ENCODE measurements around the gene CNGA4. TPM values are rescaled to one million over a fixed set of nuclear protein-coding genes. Genes with fewer than 3 reads are reported as not detected.

The CNGA4 gene
- polyA plus RNA-seq, 6 donors from 2014 or later = 0.26 to 0.32 TPM; not detected in 4

DNA sequence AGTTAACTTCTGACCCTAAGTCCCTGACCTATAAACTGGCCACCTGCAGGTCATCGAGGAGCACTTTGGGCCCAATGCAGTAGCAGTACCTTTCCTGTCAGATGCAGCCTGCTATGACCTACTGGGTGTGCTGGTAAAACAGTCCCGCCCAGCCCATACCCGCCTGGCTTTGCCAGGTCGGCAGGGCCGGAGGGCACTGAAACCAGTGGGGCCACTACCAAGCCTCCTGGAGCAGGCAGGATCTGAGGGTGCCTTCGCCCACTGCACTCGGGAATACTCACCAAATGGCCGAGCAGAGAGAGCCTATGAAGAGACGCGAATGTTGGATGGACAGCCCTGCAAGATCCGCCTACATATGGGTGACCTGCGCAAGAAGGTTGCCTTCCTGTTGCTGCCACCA, 29.1 kb upstream of the CNGA4 start:
- ATAC-seq (ENCODE audit: low read depth in 2 of 2) = no peak
- H3K36me3 Mint-ChIP-seq = peaks cover 5 to 15% of the 10 kb centered on the region in 2 donors

DNA sequence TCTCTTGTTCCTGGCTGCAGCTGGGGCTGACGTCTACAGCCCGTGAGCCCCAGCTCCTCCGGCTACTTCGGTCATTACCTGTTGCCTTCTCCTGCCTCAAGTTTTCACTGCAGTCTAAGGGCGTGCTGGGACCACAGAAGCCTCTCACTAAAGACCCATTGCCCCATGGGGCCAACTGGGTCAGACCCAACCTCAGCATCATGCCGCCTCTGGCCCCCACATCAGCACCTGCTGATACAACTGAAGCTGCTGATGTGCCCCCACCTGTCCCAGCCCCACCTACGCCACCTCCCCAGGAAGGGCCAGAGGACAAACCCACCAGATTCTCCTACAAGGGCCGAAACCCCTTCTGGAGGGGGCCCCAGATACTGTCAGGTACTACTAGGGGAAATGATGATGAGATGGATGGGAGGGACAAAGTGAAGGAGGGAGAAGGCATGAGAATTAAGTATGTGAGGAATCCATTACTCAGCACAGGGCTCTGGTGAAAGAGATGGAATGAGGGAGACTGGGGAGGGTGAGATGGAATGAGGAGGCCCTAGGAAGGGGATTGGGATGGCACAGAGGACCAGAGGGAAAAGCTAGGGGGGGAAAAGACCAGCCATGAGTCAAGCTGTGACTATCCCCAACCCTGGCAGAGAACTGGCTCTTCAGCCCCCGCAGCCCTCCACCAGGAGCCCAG, 28.5 kb upstream of the CNGA4 start:
- no peak for DNase-seq
- Mint-ChIP-seq H3K4me1 (no peaks in the 10 kb centered on the region), H3K36me3 (peaks cover 8 to 18% of the 10 kb centered on the region in 2 donors), H3K27ac (no peak overlapping the region), H3K27me3 (no peaks in the 10 kb centered on the region), H3K4me3 (no peak overlapping the region), H3K9me3 (no peaks in the 10 kb centered on the region)
- ATAC-seq (ENCODE audit: low read depth in 2 of 2) = no peak

More for the DNA sequence above, 29.1 kb upstream of the CNGA4 start:
- Mint-ChIP-seq H3K4me1 (no peaks in the 10 kb centered on the region), H3K27ac (no peak overlapping the region), H3K4me3 (no peak overlapping the region), H3K27me3 (no peaks in the 10 kb centered on the region), H3K9me3 (no peaks in the 10 kb centered on the region)
- no peak for DNase-seq

- no peaks in the 10 kb centered on the region for H3K9me3 Mint-ChIP-seq
- no peaks in the 10 kb centered on the region for H3K27me3 Mint-ChIP-seq
- H3K4me1 Mint-ChIP-seq = peaks cover 0 to 4% (median 0%) of the 10 kb centered on the region in 3 donors
- ATAC-seq (ENCODE audit: low read depth in 2 of 2) (no peak), DNase-seq (no peak)
- H3K27ac Mint-ChIP-seq = no peak overlapping the region
- peaks cover 28 to 30% of the 10 kb centered on the region in 2 donors for H3K36me3 Mint-ChIP-seq
- no peak overlapping the region for H3K4me3 Mint-ChIP-seq
Measured at GRCh38 chr11:6214530-6214929, 24.4 kb upstream of the CNGA4 start.

DNA sequence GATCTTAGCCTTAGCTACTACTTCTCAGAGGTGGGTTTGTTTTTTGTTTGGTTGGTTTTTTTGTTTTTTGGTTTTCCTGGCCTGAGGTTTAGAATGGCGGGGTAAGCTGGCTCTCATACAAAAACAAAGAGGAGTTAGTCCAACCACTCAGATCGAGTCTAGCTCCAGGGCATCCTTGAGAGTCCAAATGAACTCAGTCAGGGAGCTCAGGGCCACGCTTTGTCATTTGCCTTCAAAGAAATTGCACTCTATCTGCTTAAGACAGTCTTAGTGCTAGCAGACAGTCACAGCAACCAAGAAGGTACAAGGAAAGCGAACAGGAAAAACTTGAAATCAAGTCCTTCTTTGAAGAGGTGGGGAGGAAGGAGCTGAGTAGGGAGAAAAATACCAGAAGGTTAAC, 22.4 kb upstream of the CNGA4 start:
- Mint-ChIP-seq H3K27ac (peak overlapping the region in 1 of 6 donors; percentile 19), H3K36me3 (peaks cover 33 to 37% of the 10 kb centered on the region in 2 donors)

DNA sequence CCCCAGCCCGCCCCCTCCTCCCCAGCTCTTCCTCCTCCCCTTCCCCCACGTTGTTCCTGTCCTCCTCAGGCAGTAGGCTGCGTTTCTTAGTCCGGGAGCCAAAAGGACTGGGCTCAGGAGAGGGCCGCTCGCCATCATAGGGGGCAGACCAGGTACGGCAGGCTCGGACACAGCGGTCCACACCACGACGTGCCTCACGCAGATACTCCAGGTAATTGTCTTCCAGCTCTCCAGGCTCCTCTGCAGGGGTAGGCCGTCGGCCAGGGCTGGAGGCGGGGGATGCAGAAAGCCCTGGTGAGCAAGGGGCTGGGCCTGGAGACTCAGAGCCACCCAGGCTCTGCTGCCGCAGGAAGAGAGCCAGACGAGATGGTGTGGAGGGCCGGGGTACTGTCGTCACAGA, 21.2 kb upstream of the CNGA4 start:
- no peak overlapping the region for H3K4me3 Mint-ChIP-seq
- ATAC-seq (ENCODE audit: low read depth in 2 of 2) (no peak), DNase-seq (no peak)
- H3K9me3 Mint-ChIP-seq = no peaks in the 10 kb centered on the region
- no peak overlapping the region for H3K27ac Mint-ChIP-seq
- peaks cover 0 to 8% (median 4%) of the 10 kb centered on the region in 3 donors for H3K4me1 Mint-ChIP-seq
- peaks cover 41 to 45% of the 10 kb centered on the region in 2 donors for H3K36me3 Mint-ChIP-seq
- H3K27me3 Mint-ChIP-seq = no peaks in the 10 kb centered on the region

More for the DNA sequence above, 22.4 kb upstream of the CNGA4 start:
- H3K27me3 Mint-ChIP-seq = no peaks in the 10 kb centered on the region
- DNase-seq (no peak), ATAC-seq (ENCODE audit: low read depth in 2 of 2) (no peak)
- H3K4me3 Mint-ChIP-seq = no peak overlapping the region
- H3K4me1 Mint-ChIP-seq = peaks cover 0 to 8% (median under 1%) of the 10 kb centered on the region in 3 donors
- H3K9me3 Mint-ChIP-seq = no peaks in the 10 kb centered on the region

DNA sequence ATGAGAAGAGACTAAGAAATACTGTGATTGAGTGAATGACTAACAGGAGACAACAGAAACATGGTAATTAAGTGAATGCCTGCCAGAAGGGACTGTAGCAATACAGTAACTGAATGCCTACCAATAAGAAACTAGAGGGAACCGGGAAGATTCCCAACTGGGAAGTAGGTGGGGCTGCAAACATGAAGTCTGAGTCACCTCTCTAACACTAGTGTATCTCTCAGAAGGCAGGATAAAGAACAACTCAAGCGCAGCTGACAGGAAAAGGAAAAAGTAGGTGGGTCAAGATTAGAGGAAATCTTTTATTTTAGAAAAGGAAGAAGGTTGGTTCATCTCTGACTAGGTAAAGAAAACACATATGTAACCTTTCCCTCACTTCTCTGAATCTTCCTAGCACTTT, 19.5 kb upstream of the CNGA4 start:
- Mint-ChIP-seq H3K9me3 (no peaks in the 10 kb centered on the region), H3K4me1 (peaks cover 0 to 8% (median 4%) of the 10 kb centered on the region in 3 donors), H3K27ac (no peak overlapping the region), H3K27me3 (no peaks in the 10 kb centered on the region), H3K4me3 (no peak overlapping the region), H3K36me3 (peaks cover 41 to 46% of the 10 kb centered on the region in 2 donors)
- no peak for DNase-seq
- no peak for ATAC-seq (ENCODE audit: low read depth in 2 of 2)

GRCh38 chr11:6223854-6224253, 15.0 kb upstream of the CNGA4 start:
- no peaks in the 10 kb centered on the region for H3K27me3 Mint-ChIP-seq
- H3K4me1 Mint-ChIP-seq = peaks cover 10 to 38% (median 34%) of the 10 kb centered on the region in 3 donors
- H3K36me3 Mint-ChIP-seq = peaks cover 19 to 30% of the 10 kb centered on the region in 2 donors
- no peaks in the 10 kb centered on the region for H3K9me3 Mint-ChIP-seq
- ATAC-seq (ENCODE audit: low read depth in 2 of 2) (no peak), DNase-seq (no peak)
- H3K27ac Mint-ChIP-seq = peak overlapping the region in 1 of 6 donors; percentile 39
- H3K4me3 Mint-ChIP-seq = no peak overlapping the region

DNA sequence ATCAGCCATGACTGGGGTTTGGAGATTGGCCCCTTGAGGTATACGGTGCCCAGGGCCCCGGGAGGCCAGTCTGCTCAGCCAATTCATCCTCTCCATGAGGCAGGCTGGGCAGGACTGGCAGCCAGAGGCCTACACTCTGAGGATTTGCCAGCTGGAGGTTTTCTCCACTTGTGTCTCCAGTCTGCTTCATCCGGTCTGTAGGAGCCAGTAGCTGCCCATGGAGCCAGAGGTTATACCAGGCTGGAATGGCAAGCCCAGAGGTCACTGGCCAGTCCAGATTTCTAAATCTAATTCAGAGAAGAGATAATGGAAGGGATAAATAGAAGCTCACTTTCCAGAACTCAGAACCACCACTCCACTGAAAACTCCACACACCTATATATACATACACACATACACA, 14.5 kb upstream of the CNGA4 start:
- DNase-seq (no peak), ATAC-seq (ENCODE audit: low read depth in 2 of 2) (no peak)
- Mint-ChIP-seq H3K4me3 (no peak overlapping the region), H3K36me3 (peaks cover 14 to 30% of the 10 kb centered on the region in 2 donors), H3K9me3 (no peaks in the 10 kb centered on the region), H3K27me3 (no peaks in the 10 kb centered on the region), H3K27ac (no peak overlapping the region), H3K4me1 (peaks cover 11 to 39% (median 34%) of the 10 kb centered on the region in 3 donors)

DNA sequence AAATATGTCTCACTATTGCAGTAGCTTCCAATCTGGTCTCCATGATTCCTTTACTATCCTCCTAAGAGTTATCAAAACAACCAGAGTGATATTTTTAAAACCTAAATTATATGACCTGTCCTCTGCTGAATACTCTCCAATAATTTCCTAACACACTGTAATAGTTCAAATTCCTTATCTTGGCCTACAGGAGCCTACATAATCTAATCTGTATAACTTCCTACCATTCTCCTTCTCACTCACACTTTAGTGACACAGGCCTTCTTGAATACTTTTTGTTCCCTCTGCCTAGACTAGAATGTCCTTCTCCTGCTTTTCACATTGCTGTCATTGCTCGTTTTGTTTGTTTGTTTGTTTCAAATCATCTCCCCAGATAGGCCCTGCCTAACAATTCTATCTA, 13.9 kb upstream of the CNGA4 start:
- no peaks in the 10 kb centered on the region for H3K27me3 Mint-ChIP-seq
- no peak overlapping the region for H3K4me3 Mint-ChIP-seq
- peaks cover 17 to 40% (median 34%) of the 10 kb centered on the region in 3 donors for H3K4me1 Mint-ChIP-seq
- DNase-seq (no peak), ATAC-seq (ENCODE audit: low read depth in 2 of 2) (no peak)
- no peaks in the 10 kb centered on the region for H3K9me3 Mint-ChIP-seq
- H3K27ac Mint-ChIP-seq = peak overlapping the region in 1 of 6 donors; percentile 78
- H3K36me3 Mint-ChIP-seq = peaks cover 9 to 30% of the 10 kb centered on the region in 2 donors

DNA sequence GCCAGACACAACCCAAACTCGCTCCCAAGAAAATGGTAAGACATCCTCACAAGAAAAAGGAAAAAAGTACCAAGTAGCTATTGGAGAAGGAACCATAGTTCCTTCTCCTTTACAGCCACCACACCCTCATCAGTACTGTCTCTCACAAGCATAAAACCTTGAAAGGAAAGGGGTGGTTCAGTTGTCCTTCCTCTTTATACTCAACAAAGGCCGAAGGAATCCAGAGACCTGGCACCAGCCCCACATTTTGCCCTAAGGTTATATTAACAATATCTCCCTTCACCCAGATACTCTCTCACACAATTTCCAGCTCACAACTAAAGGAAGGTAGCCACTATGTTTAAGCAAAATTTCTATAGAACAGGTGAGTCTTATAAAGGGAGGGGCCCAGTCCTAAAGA, 13.0 kb upstream of the CNGA4 start:
- DNase-seq (no peak), ATAC-seq (ENCODE audit: low read depth in 2 of 2) (no peak)
- H3K9me3 Mint-ChIP-seq = no peaks in the 10 kb centered on the region
- H3K27ac Mint-ChIP-seq = peak overlapping the region in 3 of 6 donors; percentile 11 to 58 (median 43)
- H3K36me3 Mint-ChIP-seq = peaks cover 4 to 30% of the 10 kb centered on the region in 2 donors
- H3K4me3 Mint-ChIP-seq = no peak overlapping the region
- H3K27me3 Mint-ChIP-seq = no peaks in the 10 kb centered on the region
- H3K4me1 Mint-ChIP-seq = peaks cover 25 to 49% (median 40%) of the 10 kb centered on the region in 3 donors

GRCh38 chr11:6228520-6228919, 10.4 kb upstream of the CNGA4 start:
- H3K27me3 Mint-ChIP-seq = no peaks in the 10 kb centered on the region
- H3K4me1 Mint-ChIP-seq = peaks cover 29 to 53% (median 48%) of the 10 kb centered on the region in 3 donors
- H3K36me3 Mint-ChIP-seq = peaks cover 0 to 13% of the 10 kb centered on the region in 2 donors
- DNase-seq (no peak), ATAC-seq (ENCODE audit: low read depth in 2 of 2) (no peak)
- no peak overlapping the region for H3K4me3 Mint-ChIP-seq
- H3K9me3 Mint-ChIP-seq = no peaks in the 10 kb centered on the region
- H3K27ac Mint-ChIP-seq = no peak overlapping the region

GRCh38 chr11:6229911-6230310, 9.0 kb upstream of the CNGA4 start:
- DNase-seq = no peak
- Mint-ChIP-seq H3K36me3 (peaks cover 0 to 8% of the 10 kb centered on the region in 2 donors), H3K27ac (peak overlapping the region in 1 of 6 donors; percentile 21), H3K27me3 (no peaks in the 10 kb centered on the region), H3K9me3 (no peaks in the 10 kb centered on the region), H3K4me3 (no peak overlapping the region), H3K4me1 (peaks cover 35 to 62% (median 56%) of the 10 kb centered on the region in 3 donors)
- no peak for ATAC-seq (ENCODE audit: low read depth in 2 of 2)

DNA sequence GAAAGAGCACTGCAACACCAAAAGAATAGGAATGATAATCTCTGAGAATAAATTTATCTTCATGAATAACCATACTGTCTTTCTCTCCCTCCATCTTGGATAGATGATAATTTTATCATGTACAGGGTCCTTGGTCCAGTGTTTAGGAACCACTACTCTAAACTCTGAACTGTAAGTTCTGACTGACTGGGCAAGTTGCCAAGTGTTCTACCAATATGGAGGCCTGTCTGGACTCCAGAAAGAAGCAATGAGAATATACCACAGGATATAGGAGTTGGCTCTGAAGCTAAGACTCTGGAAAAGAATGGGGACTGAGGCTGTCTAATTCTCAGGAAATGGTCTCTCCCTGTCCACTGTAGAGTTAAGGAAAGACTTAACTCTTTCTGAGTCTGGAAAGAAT, 6.0 kb upstream of the CNGA4 start:
- no peaks in the 10 kb centered on the region for H3K27me3 Mint-ChIP-seq
- peaks cover 35 to 40% (median 36%) of the 10 kb centered on the region in 3 donors for H3K4me1 Mint-ChIP-seq
- peak overlapping the region in 5 of 8 donors; percentile 57 to 100 (median 76) for H3K4me3 Mint-ChIP-seq
- H3K27ac Mint-ChIP-seq = peak overlapping the region in 5 of 6 donors; percentile 17 to 92 (median 84)
- H3K36me3 Mint-ChIP-seq = no peaks in the 10 kb centered on the region
- DNase-seq = no peak
- ATAC-seq (ENCODE audit: low read depth in 2 of 2) = no peak
- no peaks in the 10 kb centered on the region for H3K9me3 Mint-ChIP-seq

GRCh38 chr11:6233984-6234386, 4.9 kb upstream of the CNGA4 start:
- Mint-ChIP-seq H3K36me3 (no peaks in the 10 kb centered on the region), H3K9me3 (no peaks in the 10 kb centered on the region), H3K27ac (peak overlapping the region; percentile 92 to 100 (median 98)), H3K4me3 (peak overlapping the region in 7 of 8 donors; percentile 91 to 100 (median 99)), H3K4me1 (peaks cover 34 to 38% (median 36%) of the 10 kb centered on the region in 3 donors), H3K27me3 (peaks cover 0 to 2% (median 0%) of the 10 kb centered on the region in 3 donors)
- no peak for ATAC-seq (ENCODE audit: low read depth in 2 of 2)
- DNase-seq = no peak

Data from naive B cell (primary cell).